K562 (cell line): ENCODE data around the gene ZDHHC14. TPM values are rescaled to one million over a fixed set of nuclear protein-coding genes. Genes with fewer than 3 reads are reported as not detected.

ENCODE experiments used
- ATF2 ChIP-seq: sonication (generic); formaldehyde crosslinking; IDR thresholded peaks from 2 replicates; pipeline ENCODE4 v1.8.1; 2022; ENCODE audit warnings: missing genetic modification reagents
- FOXO4 ChIP-seq: fragments of 450-650 bp; formaldehyde crosslinking; IDR thresholded peaks from 2 replicates; pipeline ENCODE4 v1.4.0; 2020; ENCODE audit warnings: mild to moderate bottlenecking, moderate library complexity
- MYBL2 ChIP-seq, 2 experiments: fragments of 450-650 bp in 1 of 2; sonication (generic) in 1 of 2; formaldehyde crosslinking in 1 of 2; IDR thresholded peaks; 2 replicates each; pipeline versions ENCODE4 v1.6.1 to v1.8.1; 2017 to 2022; ENCODE audit warnings: borderline replicate concordance in 1 of 2, inconsistent platforms in 1 of 2, low read depth in 1 of 2, mild to moderate bottlenecking in 1 of 2, missing genetic modification reagents in 1 of 2, moderate library complexity in 1 of 2
- TCF15 ChIP-seq: fragments of 250-450 bp; sonication (Bioruptor Pico); IDR thresholded peaks from 2 replicates; pipeline ENCODE4 v1.8.0; 2022; ENCODE audit warnings: moderate library complexity, mild to moderate bottlenecking, inconsistent platforms
- XRCC4 ChIP-seq: IDR thresholded peaks from one replicate; pipeline ENCODE4 v1.6.1; 2011; ENCODE audit not compliant: insufficient read depth, insufficient read length; ENCODE audit errors: extremely low read depth
- polyA plus RNA-seq, 8 experiments: library from polyadenylated mRNA; depleted of rRNA in 4 of 8; stranded (reverse) in 5 of 8; unstranded in 3 of 8; fragments of >200 nt; fragmentation: Nextera tagmentation in 2 of 8; fragmentation: Illumina TruSeq in 1 of 8; extraction: Ambion mirVana in 2 of 8; extraction: Trizol in 1 of 8; gene quantifications; 2 replicates each; pipeline versions ENCODE4 v1.2.1 to v1.2.3, GENCODE V29; 2011 to 2014; ENCODE audit warnings: inconsistent platforms in 1 of 8, missing spikeins in 1 of 8
- total RNA-seq, 7 experiments: library from RNA; depleted of rRNA in 6 of 7; stranded (reverse); fragments of >200 nt in 6 of 7; fragmentation: Illumina TruSeq in 2 of 7; extraction: Trizol in 2 of 7; gene quantifications; 2 replicates each; pipeline versions ENCODE4 v1.2.1 to v1.2.3, GENCODE V29; 2011 to 2021; ENCODE audit warnings: low replicate concordance in 1 of 7

ZDHHC14 gene
- total and polyA plus RNA-seq, 9 of the 15 experiments (the other 6 are each of a cell fraction or from before 2014, with no cell fraction given) = 0.92 to 23.1 (median 13.8) TPM

GRCh38 chr6:157724138-157724820 is 343.3 kb downstream of the ZDHHC14 start (continued):
- TF ChIP-seq ATF2 (CRISPR knock-in tag) = no peak
- no peak for TF ChIP-seq XRCC4
- TF ChIP-seq MYBL2 (IDR thresholded peaks at IDR 0.05; ENCODE audit: low read depth) = no peak
- no peak for TF ChIP-seq MYBL2 (CRISPR knock-in tag; IDR thresholded peaks at IDR 0.05; ENCODE audit: borderline replicate concordance)
- no peak for TF ChIP-seq FOXO4 (CRISPR knock-in tag)
- no peak for TF ChIP-seq TCF15 (CRISPR knock-in tag)
